ENCODE results near the gene TMEM129.
"Not testable (repeated sequence)": the region's sequence is repeated elsewhere in the genome, so short reads cannot be mapped to it uniquely, and the experiment has no call there.

Gene TMEM129

GRCh38 chr4:1720163-1720983, 750 bp downstream of the TMEM129 start:
- DNase-seq = peak; percentile 48

GRCh38 chr4:1718095-1718850, 2.9 kb downstream of the TMEM129 start:
- no peak for DNase-seq

GRCh38 chr4:1717129-1718094, 3.7 kb downstream of the TMEM129 start:
- no peak for DNase-seq

DNA sequence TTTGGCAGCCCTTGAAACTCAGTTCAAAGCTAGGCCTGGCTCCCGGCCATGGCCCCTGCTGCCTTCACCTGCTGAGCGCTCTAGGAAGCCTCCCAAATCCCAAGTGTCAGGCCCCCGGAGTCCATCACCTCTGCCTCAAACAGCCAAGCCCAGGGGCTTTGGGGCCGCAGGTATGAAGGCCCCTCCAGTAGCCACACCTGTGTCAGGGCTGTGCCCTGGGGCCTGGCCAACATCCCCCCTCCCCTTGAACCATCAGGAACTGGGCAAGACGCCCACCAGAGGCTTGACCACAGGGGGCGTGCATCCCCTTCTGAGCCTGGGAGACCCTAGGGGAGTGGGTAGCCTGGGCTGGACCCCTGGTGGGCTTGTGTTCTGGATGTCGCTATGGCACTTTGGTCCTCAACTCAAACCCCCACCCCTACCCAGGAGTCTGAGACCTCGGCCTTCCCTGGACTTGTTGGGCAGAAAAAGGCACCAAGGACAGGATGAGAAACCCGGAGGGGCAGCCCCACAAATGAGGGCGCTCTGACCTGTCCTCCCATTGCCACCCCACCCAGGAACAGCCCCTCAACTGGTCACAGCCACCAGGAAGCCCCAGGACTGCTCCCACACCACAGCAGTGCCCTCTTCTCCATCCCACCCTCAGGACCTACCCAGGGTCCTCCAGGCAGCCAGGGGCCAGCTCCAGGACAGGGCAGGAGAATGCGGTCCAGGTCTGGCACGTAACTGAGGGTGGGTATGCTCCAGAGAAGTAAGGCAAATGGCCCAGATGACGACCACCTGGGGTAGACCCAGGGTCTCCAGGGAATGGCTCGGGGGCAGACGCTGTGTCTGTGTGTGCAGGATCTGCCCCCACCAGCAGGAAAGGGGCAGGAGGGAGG, 4.8 kb downstream of the TMEM129 start:
- DNase-seq = no peak

GRCh38 chr4:1715002-1715758, 5.9 kb downstream of the TMEM129 start:
- no peak for DNase-seq

- DNase-seq = no peak
Observed at GRCh38 chr4:1714303-1715001, 6.7 kb downstream of the TMEM129 start.

DNA sequence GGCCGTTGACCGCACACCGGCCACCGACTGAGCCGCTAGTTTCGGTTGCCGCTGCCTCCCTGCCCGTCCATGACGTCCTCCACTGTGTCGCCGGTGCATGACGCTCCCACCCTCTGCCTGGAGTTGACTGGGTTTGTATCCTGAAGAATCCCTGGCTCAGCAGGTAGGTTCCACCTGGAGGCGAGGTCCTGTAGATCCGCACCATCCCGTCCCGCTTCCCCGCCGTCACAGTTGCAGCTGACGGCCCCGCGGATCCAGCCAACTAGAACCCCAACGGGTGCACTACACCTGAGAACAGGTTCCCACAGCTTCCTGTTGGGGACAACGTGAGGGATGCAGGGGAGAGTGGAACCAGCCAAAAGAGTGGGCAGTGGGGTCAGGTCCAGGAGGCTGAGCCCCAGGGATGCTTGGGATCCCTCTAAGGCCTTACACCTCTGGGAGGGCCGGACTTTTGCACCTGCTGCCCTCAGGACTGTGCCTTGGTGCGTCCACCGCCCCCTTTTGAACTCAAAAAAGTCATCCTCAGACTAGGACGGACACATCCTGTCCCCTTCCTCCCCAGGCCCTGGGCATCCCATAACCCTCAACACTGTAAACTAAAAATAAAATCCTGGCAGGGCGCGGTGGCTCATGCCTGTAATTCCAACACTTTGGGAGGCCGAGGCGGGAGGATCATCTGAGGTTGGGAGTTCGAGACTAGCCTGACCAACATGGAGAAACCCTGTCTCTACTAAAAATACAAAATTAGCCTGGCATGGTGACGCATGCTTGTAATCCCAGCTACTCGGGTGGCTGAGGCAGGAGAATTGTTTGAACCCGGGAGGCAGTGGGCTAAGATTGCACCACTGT, 7.9 kb downstream of the TMEM129 start:
- no peak for DNase-seq

GRCh38 chr4:1712216-1713002, 8.7 kb downstream of the TMEM129 start, which contains the start of gene SLBP:
SLBP (minus strand) TSS chr4:1712319; CDS start chr4:1712188, 131 bp downstream.
- peak; percentile 99 for DNase-seq

DNA sequence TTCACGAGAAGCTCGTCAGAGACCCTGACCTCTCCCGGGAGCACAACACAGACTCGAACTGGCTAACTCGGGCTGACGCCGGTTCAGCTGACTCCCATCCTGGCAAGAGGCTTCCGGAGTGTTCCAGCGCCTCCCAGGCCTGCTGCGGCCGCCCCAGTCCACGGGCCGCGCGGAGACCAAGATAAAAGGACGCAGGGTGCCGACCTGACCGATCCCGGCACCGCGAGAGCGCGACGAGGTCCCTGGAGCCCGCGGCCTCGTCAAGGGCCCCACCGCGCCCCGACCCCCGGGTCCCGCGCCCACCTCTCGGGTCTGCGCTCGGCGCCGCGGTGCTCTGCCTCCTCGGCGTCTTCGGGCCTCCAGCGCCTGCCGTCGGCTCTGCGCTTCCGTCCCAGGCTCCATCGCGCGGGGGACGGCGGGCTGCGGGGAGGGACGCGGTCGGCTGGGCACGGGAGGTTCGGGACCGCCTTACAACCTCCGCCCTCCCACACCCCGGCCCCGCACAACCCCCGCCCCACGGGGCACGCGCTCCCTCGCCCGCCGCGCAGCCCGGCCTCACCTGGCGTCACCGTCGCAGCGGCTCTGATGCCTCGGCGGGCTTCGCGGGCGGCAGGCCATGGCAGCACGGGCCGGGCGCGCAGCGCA, 9.4 kb downstream of the TMEM129 start:
- DNase-seq = peak; percentile 66

- no peak for DNase-seq
Observed at GRCh38 chr4:1711055-1711570, 10.0 kb downstream of the TMEM129 start.

- DNase-seq = no peak
Observed at GRCh38 chr4:1708581-1708980, 12.5 kb downstream of the TMEM129 start.

DNA sequence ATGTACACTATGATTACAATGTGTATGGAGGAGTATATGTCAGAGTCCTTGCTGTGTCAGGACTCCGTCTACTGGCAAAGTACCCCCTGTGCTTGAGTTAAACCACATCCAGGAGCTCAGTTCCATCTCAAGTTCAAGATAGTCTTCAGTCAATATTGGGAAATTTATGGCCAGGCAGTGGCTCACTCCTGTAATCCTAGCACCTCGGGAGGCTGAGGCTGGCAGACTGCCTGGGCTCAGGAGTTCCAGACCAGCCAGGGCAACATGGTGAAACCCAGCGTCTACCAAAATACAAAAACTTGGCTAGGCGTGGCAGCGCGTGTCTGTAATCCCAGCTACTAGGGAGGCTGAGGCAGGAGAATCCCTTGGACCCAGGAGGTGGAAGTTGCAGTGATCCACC, 14.8 kb downstream of the TMEM129 start:
- no peak for DNase-seq

GRCh38 chr4:1705732-1706131, 15.4 kb downstream of the TMEM129 start:
- DNase-seq = no peak

GRCh38 chr4:1703867-1704266, 17.3 kb downstream of the TMEM129 start:
- no peak for DNase-seq

DNA sequence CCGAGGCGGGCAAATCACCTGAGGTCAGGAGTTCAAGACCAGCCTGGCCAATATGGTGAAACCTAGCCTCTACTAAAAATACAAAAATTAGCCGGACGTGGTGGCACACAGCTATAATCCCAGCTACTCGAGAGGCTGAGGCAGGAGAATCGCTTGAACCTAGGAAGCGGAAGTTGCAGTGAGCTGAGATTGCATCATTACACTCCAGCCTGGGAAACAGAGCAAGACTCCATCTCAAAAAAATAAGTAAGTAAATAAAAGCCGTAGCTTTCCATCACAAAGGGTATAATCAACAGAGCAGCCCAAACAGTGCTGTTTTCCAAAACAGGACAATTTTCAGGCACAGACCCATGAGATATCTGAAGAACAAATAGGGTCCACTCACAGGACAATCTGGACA, 19.5 kb downstream of the TMEM129 start:
- DNase-seq = not testable (repeated sequence)

- no peak for DNase-seq
Observed at GRCh38 chr4:1695913-1696312, 25.2 kb downstream of the TMEM129 start.

DNA sequence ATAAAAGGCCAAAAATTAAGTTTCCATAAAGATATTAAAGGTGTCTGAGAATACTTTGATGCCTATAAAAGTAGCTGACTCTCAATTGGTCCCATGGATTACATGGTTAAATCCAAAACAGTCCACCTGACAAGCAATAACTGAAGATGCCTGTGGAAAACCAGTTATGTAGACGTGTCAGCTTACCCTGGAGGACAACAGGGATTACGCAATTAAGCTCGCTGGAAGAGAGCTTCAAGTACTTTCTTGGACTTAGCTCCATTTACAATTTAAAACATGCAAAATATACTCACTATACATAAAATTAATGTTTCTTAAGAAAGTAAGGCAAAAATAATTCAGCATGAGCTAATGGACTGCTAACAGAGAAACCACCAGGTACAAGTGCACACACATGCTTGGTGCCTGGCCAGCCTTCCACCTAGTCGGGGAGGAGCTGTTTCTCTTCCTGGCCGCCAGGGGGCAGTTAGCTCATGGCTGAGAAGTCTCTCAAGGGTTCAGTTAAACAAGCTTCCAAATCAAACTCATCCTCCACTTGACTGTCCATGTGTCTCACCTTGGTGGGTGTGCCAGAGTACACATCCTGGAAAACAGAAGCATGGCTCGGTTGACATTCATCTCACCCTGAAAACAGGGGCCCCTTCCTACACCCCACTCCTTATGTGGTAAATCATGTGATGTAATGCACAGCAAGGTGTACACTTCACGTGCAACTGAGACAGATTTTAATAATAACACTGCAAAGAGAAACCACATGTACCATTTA, 27.8 kb downstream of the TMEM129 start:
- DNase-seq = peak; percentile 37

Data from NK-92 treated with Interleukin-12 subunit alpha and Interleukin-12 subunit beta, amount 100 ng/mL, for 24 hours (cell line).